ENCODE measurements around the gene HDAC9. TPM values are rescaled to one million over a fixed set of nuclear protein-coding genes. Genes with fewer than 3 reads are reported as not detected.

Gene HDAC9
- total RNA-seq, 2 donors from 2014 or later, result 1.5 to 4.0 TPM

DNA sequence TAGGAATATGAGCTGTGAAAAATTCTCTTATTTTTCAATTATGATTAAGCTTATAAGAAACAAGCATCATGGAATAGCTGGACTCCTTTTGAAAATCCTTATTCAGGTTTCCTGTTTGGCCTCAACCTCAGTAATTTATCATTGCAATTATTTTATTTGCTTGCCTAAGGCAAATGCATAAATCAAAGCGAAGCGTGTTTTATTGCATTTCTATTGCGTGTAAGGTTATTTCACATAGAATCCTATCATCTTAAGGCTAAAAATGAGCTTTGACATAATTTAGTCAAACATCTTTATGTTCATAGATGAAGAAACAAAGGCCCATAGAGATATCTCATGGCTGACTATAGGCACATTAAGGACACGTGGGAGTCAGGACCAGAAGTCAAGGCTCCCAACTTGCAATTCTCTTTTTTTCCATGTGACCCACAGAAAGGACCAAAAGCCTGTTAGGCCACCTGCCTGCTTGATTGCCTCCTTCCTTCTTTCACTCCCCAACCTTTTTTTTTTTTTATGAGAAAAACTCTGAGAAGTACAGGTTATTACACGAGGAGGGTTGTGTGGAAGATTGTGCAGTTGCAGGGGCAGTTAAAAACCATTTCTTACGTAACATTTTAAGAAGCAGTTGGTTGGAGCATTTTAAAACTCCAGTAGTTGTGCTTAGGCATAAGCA lies 261.0 kb downstream of the HDAC9 start:
- WGBS, 2 experiments (ENCODE audit: insufficient coverage in 1 of 2, insufficient read length in 1 of 2), result 95 to 100% methylated on average over 4 to 6 of the region's 6 CpGs
- Histone ChIP-seq H3K36me3 (ENCODE audit: control insufficient read depth, insufficient read depth, low read length) (no peaks in the 10 kb centered on the region), H3K27me3 (ENCODE audit: control insufficient read depth, insufficient read depth, low read length, poor library complexity, severe bottlenecking) (no peaks in the 10 kb centered on the region), H3K4me3 (ENCODE audit: low read length) (no peak overlapping the region), H3K4me1 (ENCODE audit: control insufficient read depth, insufficient read depth, low read length) (peaks cover 12% of the 10 kb centered on the region), H3K27ac (ENCODE audit: low read depth, low read length) (no peak overlapping the region), H3K9ac (ENCODE audit: extremely low read depth, low read length, poor library complexity, severe bottlenecking) (no peak overlapping the region), H3K9me3 (ENCODE audit: control insufficient read depth, low read length) (no peaks in the 10 kb centered on the region)
- Mint-ChIP-seq H3K27ac (no peak overlapping the region), H3K4me1 (peaks cover 19% of the 10 kb centered on the region), H3K4me3 (no peak overlapping the region), H3K9me3 (no peaks in the 10 kb centered on the region), H3K27me3 (ENCODE audit: insufficient read depth) (no peaks in the 10 kb centered on the region), H3K36me3 (ENCODE audit: low read depth) (no peaks in the 10 kb centered on the region)
- TF ChIP-seq, protein P1, sequence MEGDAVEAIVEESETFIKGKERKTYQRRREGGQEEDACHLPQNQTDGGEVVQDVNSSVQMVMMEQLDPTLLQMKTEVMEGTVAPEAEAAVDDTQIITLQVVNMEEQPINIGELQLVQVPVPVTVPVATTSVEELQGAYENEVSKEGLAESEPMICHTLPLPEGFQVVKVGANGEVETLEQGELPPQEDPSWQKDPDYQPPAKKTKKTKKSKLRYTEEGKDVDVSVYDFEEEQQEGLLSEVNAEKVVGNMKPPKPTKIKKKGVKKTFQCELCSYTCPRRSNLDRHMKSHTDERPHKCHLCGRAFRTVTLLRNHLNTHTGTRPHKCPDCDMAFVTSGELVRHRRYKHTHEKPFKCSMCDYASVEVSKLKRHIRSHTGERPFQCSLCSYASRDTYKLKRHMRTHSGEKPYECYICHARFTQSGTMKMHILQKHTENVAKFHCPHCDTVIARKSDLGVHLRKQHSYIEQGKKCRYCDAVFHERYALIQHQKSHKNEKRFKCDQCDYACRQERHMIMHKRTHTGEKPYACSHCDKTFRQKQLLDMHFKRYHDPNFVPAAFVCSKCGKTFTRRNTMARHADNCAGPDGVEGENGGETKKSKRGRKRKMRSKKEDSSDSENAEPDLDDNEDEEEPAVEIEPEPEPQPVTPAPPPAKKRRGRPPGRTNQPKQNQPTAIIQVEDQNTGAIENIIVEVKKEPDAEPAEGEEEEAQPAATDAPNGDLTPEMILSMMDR (conservative IDR thresholded peaks at IDR 0.05), result no peak
- DNase-seq, result no peak

GRCh38 chr7:18760046-18760445 lies 264.5 kb downstream of the HDAC9 start:
- Mint-ChIP-seq H3K4me3 (no peak overlapping the region), H3K9me3 (no peaks in the 10 kb centered on the region), H3K27ac (no peak overlapping the region), H3K27me3 (ENCODE audit: insufficient read depth) (no peaks in the 10 kb centered on the region), H3K4me1 (peaks cover 15% of the 10 kb centered on the region), H3K36me3 (ENCODE audit: low read depth) (no peaks in the 10 kb centered on the region)
- Histone ChIP-seq H3K4me1 (ENCODE audit: control insufficient read depth, insufficient read depth, low read length) (peaks cover 12% of the 10 kb centered on the region), H3K9me3 (ENCODE audit: control insufficient read depth, low read length) (no peaks in the 10 kb centered on the region), H3K27me3 (ENCODE audit: control insufficient read depth, insufficient read depth, low read length, poor library complexity, severe bottlenecking) (no peaks in the 10 kb centered on the region), H3K36me3 (ENCODE audit: control insufficient read depth, insufficient read depth, low read length) (no peaks in the 10 kb centered on the region), H3K27ac (ENCODE audit: low read depth, low read length) (no peak overlapping the region), H3K4me3 (ENCODE audit: low read length) (no peak overlapping the region), H3K9ac (ENCODE audit: extremely low read depth, low read length, poor library complexity, severe bottlenecking) (no peak overlapping the region)
- DNase-seq, result no peak
- TF ChIP-seq, protein P1 (conservative IDR thresholded peaks at IDR 0.05), result no peak
- WGBS, 2 experiments (ENCODE audit: insufficient coverage in 1 of 2, insufficient read length in 1 of 2), result 86 to 91% methylated on average over 3 to 5 of the region's 5 CpGs

DNA sequence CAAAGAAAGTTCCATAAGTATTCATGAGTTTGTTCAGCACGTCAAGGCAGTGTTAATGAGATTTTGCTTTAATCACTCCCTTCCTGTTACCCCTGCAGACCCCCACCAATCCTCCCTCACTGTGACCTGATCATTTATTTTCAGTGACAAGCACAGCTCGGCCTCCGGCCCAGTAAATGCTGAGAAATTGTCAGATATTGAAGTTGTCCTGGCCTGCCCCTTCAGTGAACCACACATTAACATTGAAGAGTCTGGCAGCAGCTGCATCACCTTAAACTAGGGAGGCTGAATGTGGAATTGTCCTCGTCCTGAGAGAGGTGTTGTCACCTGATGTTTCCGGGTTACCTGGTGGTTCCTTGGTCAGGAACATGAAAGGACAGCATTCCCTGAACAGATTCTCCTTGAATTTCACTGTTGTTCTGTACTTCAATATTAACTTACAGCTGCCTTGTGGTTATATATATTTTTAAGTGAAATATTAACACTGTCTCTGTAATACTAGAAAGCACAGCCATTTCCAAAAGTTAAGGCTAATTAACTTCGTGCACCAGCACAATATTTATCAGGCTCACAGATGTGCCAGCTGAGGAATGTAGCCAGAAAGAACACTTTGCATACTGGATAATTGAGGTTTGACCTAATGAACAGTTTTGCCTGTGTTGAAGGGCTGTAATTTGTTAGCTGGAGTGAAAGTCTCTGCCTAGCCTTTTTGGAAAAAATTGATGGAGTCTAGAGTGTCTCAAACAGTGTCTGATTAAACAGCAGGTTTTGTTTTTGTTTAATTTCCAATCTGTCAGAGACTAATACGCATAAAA lies 265.3 kb downstream of the HDAC9 start:
- 88 to 91% methylated on average over 5 to 7 of the region's 7 CpGs for WGBS, 2 experiments (ENCODE audit: insufficient coverage in 1 of 2, insufficient read length in 1 of 2)
- no peaks in the 10 kb centered on the region for H3K9me3 Mint-ChIP-seq
- Histone ChIP-seq H3K36me3 (ENCODE audit: control insufficient read depth, insufficient read depth, low read length) (no peaks in the 10 kb centered on the region), H3K4me3 (ENCODE audit: low read length) (no peak overlapping the region), H3K27me3 (ENCODE audit: control insufficient read depth, insufficient read depth, low read length, poor library complexity, severe bottlenecking) (no peaks in the 10 kb centered on the region), H3K9me3 (ENCODE audit: control insufficient read depth, low read length) (no peaks in the 10 kb centered on the region), H3K4me1 (ENCODE audit: control insufficient read depth, insufficient read depth, low read length) (peaks cover 12% of the 10 kb centered on the region), H3K27ac (ENCODE audit: low read depth, low read length) (no peak overlapping the region), H3K9ac (ENCODE audit: extremely low read depth, low read length, poor library complexity, severe bottlenecking) (no peak overlapping the region)
- no peaks in the 10 kb centered on the region for H3K27me3 Mint-ChIP-seq (ENCODE audit: insufficient read depth)
- DNase-seq, result no peak
- H3K27ac Mint-ChIP-seq, result no peak overlapping the region
- peaks cover 15% of the 10 kb centered on the region for H3K4me1 Mint-ChIP-seq
- no peaks in the 10 kb centered on the region for H3K36me3 Mint-ChIP-seq (ENCODE audit: low read depth)
- H3K4me3 Mint-ChIP-seq, result no peak overlapping the region
- TF ChIP-seq, protein P1 (conservative IDR thresholded peaks at IDR 0.05), result no peak
